HG02678 (cell line): ENCODE results near the gene ATP6V1G1.

Source experiments
- ATAC-seq: cut with Tn5 transposase; IDR thresholded peaks from one replicate; pipeline ENCODE4 v1.9.1; 2021; ENCODE audit warnings: mild to moderate bottlenecking, moderate library complexity; ENCODE audit not compliant: unreplicated experiment

The ATP6V1G1 gene

GRCh38 chr9:114611516-114612271 lies 24.1 kb downstream of the ATP6V1G1 start:
- ATAC-seq: peak; percentile 33

- no peak for ATAC-seq
These were observed 24.8 kb downstream of the ATP6V1G1 start for GRCh38 chr9:114612272-114612923.

- no peak for ATAC-seq
These were observed 25.5 kb downstream of the ATP6V1G1 start for GRCh38 chr9:114613087-114613486.

GRCh38 chr9:114613919-114614318 lies 26.4 kb downstream of the ATP6V1G1 start:
- no peak for ATAC-seq

- no peak for ATAC-seq
These were observed 26.8 kb downstream of the ATP6V1G1 start for GRCh38 chr9:114614373-114614772.

GRCh38 chr9:114616684-114617520 lies 29.3 kb downstream of the ATP6V1G1 start:
- ATAC-seq: peak; percentile 64

- peak; percentile 52 for ATAC-seq
These were observed 31.7 kb downstream of the ATP6V1G1 start for GRCh38 chr9:114619191-114619761.

- ATAC-seq: no peak
These were observed 34.0 kb downstream of the ATP6V1G1 start for GRCh38 chr9:114621561-114621960.

GRCh38 chr9:114621975-114622609 lies 34.5 kb downstream of the ATP6V1G1 start:
- no peak for ATAC-seq

GRCh38 chr9:114624677-114625076 lies 37.1 kb downstream of the ATP6V1G1 start:
- ATAC-seq: no peak

- ATAC-seq: no peak
These were observed 38.9 kb downstream of the ATP6V1G1 start for GRCh38 chr9:114626415-114627020.

GRCh38 chr9:114627553-114627952 lies 40.0 kb downstream of the ATP6V1G1 start:
- ATAC-seq: no peak

GRCh38 chr9:114629563-114630090 lies 42.1 kb downstream of the ATP6V1G1 start:
- no peak for ATAC-seq

- no peak for ATAC-seq
These were observed 43.6 kb downstream of the ATP6V1G1 start for GRCh38 chr9:114631166-114631565.

GRCh38 chr9:114633438-114634089 lies 46.0 kb downstream of the ATP6V1G1 start:
- ATAC-seq: no peak

GRCh38 chr9:114634387-114634786 lies 46.8 kb downstream of the ATP6V1G1 start:
- ATAC-seq: no peak

GRCh38 chr9:114638404-114638803 lies 50.8 kb downstream of the ATP6V1G1 start:
- no peak for ATAC-seq

- no peak for ATAC-seq
These were observed 54.4 kb downstream of the ATP6V1G1 start for GRCh38 chr9:114641967-114642366.

- no peak for ATAC-seq
These were observed 55.4 kb downstream of the ATP6V1G1 start for GRCh38 chr9:114643001-114643400.

GRCh38 chr9:114643896-114644295 lies 56.3 kb downstream of the ATP6V1G1 start:
- ATAC-seq: no peak
